GM19193 (cell line): ENCODE results near the gene TRPM4.

Source experiments
- POLR2A ChIP-seq: IDR thresholded peaks from 4 replicates; pipeline ENCODE4 v1.6.1; 2011; ENCODE audit not compliant: insufficient read depth, insufficient read length; ENCODE audit errors: extremely low read depth

The TRPM4 gene

DNA sequence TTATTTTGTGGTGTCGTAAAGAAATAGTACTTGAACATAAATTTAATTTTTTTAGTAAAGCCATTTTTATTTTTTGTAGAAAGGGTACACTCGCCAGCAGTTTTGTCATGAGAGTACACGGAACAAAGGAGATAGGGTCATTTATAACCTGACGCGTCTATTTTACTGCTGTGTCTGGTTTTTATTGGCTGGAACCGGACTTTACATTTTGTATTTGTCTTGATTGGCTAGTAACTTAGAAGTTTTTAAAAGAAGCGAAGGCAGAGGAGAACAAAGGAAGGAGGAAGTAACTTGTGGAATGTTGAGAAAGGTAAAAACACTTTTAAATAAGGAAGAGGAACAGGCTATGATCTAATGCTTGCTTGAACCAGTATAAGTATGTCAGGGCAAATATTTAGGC, 43.5 kb downstream of the TRPM4 start:
- no peak for TF ChIP-seq POLR2A

DNA sequence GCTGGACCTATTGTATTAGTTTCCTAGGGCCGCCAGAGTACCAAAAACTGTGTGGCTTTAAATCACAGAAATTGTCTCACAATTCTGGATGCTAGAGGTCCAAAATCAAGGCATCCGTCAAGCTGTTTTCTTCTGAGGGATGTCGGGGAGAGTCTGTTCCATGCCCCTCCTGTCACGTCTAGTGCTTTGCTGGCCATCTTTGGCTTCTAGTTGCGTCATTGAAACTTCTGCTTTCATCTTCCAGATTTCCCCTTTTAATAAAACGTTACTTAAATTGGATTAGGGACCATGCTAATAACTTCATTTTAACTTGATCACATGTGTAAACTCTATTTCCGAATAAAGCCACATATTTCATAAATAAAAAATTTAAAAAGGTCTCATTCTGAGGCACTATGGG, 47.5 kb downstream of the TRPM4 start:
- TF ChIP-seq POLR2A, result no peak

DNA sequence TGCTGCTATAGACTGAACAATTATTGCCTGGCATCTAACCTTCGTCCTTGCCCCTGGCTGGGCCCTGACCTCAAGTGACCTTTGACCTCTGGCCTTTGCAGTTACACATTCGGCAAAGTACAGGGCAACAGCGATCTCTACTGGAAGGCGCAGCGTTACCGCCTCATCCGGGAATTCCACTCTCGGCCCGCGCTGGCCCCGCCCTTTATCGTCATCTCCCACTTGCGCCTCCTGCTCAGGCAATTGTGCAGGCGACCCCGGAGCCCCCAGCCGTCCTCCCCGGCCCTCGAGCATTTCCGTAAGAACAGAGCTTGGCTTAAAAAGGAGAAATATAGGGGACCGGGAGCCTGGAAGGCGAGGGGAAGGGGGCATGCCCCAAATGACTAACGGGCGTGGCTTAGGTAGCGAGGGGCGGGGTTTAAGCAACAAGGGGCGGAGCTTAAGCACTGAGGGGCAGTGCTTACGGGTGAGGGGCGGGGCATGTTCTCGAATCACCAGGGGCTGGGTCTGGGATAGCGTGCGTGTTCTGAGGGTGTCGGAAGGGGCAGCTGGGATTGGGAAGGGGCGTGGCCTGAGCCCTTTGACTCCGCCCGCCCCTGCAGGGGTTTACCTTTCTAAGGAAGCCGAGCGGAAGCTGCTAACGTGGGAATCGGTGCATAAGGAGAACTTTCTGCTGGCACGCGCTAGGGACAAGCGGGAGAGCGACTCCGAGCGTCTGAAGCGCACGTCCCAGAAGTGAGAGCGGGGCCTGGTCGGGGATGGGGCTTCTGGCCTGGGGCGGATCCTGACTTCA, 52.7 kb downstream of the TRPM4 start:
- TF ChIP-seq POLR2A, result no peak

DNA sequence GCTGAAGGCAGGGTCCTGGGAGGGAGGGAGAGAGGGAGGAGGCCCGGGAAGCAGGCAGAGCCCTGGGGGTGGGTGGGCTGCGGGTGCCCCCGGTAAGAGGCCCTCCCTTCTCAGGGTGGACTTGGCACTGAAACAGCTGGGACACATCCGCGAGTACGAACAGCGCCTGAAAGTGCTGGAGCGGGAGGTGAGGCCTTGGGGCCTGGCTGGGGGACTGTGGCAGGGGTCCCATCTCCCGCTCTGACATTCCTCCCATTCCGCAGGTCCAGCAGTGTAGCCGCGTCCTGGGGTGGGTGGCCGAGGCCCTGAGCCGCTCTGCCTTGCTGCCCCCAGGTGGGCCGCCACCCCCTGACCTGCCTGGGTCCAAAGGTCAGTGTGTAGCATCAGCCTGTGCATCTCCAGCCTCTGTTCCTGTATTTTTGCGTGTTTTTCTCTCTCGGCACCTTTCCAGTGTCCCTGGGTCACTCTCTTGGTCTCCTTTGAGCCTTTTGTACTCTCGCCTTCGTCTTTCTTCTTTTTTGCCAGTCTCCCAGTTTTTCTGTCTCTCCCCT, 53.4 kb downstream of the TRPM4 start:
- no peak for TF ChIP-seq POLR2A

DNA sequence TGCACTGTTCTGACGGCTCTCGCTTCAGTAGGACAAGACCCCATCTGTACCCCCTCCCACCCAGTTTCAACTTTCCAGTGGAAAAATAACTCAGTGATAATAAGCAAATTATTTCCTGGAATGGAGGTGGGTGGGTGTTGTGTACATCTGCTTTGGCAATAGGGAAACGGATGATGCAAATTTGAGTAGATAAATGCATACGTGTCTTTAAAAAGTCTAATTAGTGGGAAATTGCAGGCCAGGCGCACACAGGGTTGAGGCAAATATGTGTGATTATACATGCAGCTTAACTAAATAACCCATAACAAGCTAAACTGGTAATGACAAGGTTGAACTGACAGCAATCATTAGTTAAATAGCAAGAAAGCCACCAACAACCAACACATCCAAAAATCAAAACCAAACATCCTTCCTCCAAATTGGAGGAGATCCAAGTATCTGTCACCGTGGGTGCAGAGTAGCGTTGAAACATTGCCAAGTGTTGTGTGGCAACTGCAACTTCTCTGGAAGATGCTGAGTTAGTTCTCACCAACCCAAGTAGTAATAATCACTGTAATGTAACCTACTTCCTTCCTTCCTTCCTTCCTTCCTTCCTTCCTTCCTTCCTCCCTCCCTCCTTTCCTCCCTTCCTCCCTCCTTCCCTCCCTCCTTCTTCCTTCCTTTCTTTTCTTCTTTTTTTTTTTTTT, 54.6 kb downstream of the TRPM4 start:
- TF ChIP-seq POLR2A, result no peak

DNA sequence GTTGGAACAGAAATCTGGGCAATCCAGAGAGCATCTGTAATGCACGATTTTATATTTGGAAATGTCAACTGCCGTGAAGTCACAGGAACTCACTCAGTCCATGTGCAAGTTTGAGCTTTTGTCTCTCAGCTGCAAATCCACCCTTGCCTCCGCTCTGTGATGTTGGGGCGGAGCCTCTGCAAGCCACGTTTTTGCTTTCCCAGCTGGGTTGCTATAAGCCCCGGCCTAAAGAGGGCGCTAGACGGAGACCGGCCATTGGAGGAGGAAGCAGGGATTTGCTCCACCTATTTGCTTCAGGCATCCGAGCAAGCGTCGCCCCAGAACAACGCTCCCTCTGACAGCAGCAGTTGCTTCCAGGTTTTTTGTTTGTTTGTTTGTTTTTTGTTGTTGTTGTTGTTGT, 56.2 kb downstream of the TRPM4 start:
- no peak for TF ChIP-seq POLR2A

DNA sequence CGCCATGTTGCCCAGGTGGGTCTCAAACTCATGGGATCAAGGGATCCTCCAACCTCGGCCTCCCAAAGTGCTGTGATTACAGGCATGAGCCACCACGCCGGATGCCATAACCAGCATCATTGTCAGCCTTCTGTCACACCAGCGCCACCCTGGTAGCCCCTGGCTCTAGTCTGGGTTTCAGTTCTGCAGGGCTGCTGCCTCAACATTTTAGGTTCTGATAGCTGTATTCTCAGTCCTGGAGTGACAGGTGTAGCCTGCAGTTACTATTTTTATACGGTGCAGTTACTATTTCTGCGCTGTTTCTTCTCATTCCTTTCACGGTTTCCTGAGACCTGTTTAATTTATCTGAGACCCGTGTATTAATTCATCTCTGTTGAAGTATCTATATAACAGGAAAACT, 57.1 kb downstream of the TRPM4 start:
- TF ChIP-seq POLR2A, result no peak

DNA sequence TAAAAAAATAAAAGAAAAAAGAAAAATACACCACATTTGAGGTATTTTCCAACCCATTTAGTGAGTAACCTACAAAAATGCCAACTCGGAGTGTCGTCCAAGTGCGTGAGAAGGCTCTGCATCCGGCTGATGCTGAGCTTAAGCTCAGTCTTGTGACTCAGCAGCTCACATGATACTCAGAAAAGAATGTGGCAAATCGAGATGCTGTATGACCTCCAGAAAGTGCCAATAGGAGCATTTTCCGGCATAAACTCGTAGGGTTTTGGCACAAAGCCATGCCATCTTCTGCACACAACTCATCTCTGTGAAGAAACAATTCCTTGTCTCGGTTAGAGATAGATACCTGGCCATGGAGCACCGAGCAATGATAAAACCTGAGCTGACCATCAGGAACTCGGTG, 58.5 kb downstream of the TRPM4 start:
- TF ChIP-seq POLR2A, result no peak

DNA sequence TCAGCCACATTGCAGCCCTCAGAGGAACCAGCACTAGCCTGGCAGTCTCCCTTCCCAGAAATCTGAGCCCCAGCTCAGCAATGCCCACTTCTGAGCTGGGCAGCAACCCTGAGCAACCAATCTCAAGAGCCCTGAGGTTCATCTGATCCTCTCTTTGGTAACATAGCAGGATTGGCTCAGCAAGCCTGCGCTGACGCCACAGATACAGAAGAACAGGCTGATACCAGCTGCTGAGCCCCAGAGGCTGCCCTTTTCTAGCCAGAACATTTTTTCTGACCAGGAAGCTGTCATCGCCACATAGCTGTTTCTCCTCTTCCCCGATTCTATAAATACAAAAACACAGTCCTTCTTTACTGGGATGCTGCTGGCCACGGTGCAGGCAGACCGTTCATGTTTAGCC, 59.8 kb downstream of the TRPM4 start:
- TF ChIP-seq POLR2A, result no peak

DNA sequence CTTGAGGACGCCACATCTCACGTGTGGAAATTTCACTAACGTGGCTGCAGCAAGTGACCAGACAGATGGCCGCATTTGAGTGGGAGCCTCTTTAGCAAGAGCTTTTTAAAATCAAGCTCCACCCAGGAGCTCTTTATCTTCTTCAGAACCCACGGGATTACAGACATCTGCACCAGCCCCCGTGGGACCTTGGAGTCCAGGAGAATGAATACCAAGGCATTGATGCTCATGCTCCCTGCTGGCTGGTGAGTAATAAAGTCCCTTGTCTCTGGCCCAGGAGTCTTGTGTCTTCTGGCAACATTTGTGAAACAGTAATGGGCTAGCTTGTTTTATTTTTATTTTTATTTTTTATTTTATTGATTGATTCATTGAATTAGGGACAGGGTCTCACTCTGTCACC, 64.4 kb downstream of the TRPM4 start:
- TF ChIP-seq POLR2A, result no peak

DNA sequence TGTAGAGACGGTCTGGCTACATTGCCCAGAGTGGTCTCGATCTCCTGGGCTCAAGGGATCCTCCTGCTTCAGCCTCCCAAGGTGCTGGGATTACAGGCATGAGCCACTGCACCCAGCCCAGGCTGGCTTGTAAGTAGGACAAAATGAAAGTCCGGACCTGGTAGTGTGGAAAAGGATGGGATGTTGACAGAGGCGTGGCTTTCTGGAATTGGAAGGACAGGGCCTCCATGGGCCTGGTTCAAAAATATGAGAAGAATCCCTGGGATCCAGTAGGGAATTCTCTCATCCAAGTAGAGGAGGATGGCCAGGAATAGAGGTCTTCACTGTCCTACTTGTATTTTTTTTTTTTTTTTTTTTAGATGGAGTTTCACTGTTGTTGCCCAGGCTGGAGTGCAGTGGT, 64.9 kb downstream of the TRPM4 start:
- no peak for TF ChIP-seq POLR2A

DNA sequence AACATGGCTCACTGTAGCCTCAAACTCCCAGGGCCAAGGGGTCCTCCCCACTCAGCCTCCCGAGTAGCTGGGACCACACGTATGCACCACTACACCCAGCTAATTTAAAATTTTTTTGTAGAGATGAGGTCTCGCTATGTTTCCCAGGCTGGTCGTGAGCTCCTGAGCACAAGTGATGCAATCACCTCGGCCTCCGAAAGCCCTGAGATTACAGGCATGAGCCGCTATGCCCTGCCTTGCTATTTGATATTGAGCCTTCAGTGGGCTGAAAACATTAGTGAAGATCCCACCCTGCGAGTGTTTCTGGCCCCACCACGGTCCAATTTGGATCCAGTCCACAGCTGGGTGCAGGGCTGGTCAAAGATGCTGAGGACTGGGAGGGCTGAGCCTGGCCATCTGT, 65.9 kb downstream of the TRPM4 start:
- no peak for TF ChIP-seq POLR2A

DNA sequence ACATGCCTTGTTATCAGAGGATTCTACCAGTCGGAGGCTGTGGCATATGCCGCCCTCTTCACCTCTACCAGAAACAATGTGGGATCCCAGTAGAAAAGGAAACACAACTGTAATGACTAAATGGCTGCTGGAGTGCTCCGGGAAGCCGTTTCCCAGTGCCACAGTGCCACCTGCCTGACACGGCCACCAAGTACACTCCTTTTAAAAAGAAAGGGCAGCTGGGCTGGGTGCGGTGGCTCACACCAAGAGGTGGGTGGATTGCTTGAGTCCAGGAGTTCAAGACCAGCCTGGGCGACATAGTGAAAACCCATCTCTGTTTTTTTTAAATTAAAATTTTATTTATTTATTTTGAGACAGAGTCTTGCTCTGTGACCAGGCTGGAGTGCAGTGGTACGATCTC, 67.3 kb downstream of the TRPM4 start:
- no peak for TF ChIP-seq POLR2A

DNA sequence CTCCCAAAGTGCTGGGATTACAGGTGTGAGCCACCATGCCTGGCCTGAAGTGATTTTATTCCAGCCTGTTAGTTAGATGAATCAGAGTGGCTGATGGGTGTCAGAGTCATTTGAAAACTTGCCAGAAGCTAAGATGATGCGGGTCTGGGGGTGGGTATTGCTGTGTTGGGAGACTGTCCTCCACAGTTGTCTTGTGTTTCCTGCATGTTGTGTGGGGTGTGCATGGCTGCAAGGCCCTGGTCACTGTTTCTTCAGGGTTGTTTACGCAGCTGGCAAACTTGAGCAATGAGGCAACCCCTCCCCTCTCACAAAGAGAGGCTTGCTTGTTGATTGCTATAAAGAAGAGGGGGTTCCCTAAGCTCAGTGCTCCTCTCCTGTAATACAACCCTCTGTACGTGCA, 71.8 kb downstream of the TRPM4 start:
- TF ChIP-seq POLR2A, result no peak

DNA sequence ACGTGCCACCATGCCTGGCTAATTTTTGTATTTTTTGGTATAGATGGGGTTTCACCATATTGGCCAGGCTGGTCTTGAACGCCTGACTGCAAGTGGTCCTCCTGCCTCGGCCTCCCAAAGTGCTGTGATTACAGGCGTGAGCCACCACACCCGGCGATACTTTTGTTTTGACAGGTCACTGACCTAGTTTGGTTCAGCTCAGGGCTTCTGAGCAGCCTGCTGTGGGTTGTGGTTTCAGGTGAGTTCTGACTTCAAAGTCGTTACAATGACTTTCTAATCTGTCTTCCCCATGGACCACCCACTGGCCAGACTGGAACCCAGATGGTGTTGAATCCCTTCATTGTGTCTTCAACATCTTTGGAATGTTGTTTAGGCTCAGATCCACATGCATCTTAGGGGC, 73.8 kb downstream of the TRPM4 start:
- TF ChIP-seq POLR2A, result no peak

DNA sequence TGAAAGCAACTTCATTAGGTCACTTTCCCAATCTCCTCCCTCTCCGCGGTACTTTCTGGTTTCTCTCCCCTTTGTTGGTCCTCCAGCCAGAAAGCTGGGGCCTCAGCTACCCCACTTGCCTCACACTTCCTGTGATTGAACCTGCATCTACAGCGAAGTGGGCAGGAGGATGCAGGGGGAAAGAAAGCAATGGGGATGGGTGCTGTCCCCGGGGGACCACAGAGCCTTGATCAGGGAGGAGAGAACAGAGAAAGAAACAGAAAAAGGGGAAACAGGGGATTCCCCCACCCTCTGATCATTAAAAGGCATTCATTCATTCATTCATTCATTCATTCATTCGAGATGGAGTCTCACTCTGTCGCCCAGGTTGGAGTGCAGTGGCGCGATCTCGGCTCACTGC, 74.2 kb downstream of the TRPM4 start:
- TF ChIP-seq POLR2A, result no peak
